HG03108 (cell line): ENCODE measurements around the gene GLE1.
A peak's percentile ranks its signal among the peaks of the same experiment; 100 is the strongest.
"Not testable (repeated sequence)": the region's sequence is repeated elsewhere in the genome, so short reads cannot be mapped to it uniquely, and the experiment has no call there.

Experiments used
- ATAC-seq: cut with Tn5 transposase; IDR thresholded peaks from one replicate; pipeline ENCODE4 v1.9.1; 2021; ENCODE audit warnings: moderate library complexity; ENCODE audit not compliant: unreplicated experiment

The GLE1 gene

DNA sequence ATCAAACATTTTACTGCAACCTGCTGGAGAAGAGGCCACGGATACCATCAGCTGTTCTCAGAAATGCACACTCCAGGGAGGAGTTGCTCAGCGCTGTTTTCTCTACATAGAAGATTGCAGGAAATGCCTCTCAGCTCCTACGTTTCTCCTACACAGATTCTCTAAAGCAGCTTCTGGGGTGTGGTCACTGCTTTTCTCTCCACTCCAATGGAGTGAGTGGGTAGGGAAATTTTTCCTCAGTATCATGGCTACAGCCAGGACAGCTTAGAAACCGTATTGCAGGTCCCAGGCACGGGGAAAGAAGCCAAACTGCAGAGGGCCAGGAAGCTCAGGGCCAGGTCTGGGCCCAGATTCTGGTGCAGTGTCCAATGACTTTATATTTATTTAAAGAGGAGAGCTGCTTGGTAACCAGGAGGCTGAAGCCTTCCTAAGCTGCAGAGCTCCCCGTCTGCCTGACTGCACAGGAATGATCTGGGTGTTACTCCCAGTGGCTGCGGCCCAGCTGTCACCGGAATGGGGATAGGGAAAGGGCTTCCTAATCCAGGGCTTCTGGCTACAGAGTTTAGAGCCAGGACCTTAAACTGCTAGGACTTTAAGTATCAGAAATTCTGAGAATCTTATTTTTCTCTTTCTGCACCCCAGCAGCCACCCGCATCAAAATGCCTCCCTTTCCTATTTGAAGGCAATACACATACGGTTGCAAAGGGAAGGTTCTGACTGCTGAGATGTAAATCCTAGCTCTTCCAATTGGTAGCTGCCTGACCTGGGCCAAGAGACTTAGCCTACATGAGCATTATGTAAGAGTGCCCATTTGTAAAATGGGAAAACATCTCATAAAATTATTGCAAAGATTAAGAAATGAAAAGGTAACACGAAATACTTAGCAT lies 46.5 kb downstream of the GLE1 start:
- no peak for ATAC-seq

DNA sequence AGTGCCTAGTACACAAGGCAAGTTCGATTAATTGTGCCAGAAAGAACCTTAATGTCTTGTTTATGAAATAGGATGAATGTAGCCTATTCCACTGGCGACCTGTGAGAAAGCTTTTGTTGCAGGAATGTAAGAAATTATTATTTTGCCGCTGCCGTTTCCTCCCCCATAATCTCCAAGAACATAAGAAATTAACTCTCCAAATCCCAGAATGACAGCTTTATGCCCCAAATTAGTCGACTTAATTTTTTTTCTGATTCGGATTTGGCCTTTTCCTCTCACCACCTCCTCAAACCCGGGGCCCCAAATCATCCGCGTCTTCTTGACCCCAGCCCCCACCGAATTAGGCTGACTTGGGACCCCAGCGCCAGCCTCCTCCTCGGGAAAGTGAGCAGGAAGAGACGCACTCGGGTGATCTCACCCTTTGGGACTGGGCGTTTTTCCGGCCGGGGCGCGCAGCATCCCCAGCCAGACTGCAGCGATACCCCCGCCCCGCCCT lies 47.2 kb downstream of the GLE1 start:
- peak; percentile 28 for ATAC-seq

DNA sequence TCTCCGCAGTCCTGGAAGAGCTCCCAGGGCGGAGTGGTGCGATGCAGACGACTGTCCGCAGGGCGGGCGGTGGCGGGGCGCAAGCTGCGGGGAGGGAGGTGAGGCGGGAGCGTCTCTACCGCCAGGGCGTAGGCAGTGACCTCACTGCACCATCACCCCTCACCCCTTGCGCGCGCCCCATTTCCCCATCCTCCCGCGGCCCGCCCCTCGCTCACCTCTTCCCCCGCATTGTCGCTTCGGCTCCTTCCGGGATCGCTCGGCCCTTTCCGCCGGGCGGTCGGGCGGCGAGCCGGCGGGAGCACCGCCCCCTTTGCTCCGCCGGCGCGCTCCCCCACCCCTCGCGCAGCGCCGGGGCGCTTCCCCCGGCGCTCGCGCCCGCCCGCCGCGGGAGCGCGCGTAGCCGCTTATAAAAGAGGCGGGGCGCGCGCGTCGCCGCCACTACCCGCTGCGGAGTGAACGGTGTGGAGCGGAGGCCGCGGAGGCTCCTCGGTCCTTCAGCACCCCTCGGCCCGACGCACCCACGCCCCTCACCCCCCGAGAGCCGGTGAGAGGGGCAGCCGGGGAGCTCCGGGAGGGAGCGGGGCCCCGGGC lies 47.7 kb downstream of the GLE1 start, which contains the start of gene SPTAN1:
TSS of gene SPTAN1 (plus strand) at position 435 of the 591 bp plus-strand sequence. CDS start 14,154 bp downstream, outside the sequence.
- peak; percentile 71 for ATAC-seq

DNA sequence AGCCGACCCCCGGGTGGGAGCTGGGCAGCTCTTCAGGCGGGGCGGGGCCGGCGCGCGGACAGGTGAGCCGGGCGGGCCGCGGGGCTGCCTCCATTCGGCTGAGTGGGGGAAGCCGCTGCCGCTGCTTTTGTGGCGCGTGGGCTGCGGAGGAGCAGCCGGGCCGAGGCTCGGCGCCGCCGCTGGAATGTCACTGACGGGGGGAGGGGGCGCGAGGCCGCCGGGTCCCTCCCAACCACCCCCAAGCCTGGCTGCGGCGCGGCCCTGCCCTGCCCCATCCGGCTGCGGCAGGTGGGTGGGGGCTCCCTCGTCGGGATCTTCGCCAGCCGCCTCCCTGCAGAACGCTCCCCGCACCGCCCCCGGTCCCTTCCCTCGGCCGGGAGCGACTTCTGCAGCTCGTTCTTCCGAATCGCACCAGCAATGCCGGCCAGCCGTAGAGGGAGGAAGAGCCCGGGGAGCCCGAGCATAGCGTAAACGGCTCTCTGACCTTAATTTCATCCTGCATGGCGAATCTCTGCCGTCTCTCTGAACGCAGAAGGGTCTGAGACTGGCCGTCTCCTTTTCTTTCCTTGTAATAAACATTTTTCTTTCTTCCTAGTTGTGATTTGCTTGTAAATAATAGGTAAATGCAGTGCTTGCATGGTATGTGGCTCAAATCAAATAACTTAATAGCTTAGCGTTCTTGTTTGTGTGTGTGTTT lies 48.4 kb downstream of the GLE1 start:
- peak; percentile 28 for ATAC-seq

DNA sequence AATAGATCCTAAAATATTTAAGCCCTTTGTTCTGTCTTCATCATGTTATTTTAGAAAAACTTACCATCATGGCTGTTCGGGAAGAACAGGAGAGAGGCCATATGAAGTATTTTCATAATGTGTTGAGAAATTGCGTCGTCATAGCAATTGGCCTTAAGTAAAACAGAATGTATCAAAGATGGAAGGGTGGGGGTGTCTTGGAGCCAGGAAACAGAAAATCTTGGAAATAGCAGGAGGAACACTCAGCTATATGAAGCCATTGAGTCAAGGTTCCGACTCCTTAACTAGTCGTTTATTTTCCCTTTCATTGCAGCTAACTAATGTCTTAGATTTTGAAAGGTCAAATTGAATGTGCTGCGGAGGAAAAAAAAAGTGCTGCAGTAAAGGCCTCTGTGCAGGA lies 49.2 kb downstream of the GLE1 start:
- ATAC-seq = no peak

DNA sequence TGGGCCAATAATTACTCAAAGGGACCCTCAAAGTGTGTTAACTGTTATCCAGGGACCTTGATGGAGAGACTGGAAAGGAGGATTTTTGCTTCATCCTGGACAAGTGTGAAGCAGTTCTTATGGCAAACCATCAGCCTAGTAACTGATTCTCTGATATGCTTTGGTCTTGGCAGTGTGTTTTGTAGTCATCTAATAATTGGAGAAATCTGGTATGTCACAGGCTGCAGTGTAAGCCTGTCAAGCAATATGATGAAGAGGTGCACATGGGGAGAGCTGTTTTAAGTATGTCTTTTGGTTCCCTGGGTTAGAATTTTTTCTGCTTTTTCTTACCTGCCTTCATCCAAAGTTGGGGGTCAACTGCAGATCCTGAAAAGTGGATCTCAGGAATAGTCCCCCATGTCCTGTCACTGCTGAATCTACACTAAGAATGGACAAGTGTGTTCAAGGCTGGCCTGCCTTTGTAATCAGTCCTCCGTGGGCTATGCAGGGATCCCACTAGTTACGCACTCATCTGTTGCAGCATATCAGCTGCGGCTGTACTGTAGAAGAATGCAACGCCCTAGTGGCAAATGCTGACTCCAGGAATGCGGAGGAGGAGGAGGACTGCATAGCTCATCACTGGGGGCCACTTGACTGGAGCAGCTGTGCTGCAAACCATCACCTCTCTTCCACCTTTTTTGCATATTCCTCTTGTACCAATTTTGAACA lies 49.8 kb downstream of the GLE1 start:
- ATAC-seq = no peak

DNA sequence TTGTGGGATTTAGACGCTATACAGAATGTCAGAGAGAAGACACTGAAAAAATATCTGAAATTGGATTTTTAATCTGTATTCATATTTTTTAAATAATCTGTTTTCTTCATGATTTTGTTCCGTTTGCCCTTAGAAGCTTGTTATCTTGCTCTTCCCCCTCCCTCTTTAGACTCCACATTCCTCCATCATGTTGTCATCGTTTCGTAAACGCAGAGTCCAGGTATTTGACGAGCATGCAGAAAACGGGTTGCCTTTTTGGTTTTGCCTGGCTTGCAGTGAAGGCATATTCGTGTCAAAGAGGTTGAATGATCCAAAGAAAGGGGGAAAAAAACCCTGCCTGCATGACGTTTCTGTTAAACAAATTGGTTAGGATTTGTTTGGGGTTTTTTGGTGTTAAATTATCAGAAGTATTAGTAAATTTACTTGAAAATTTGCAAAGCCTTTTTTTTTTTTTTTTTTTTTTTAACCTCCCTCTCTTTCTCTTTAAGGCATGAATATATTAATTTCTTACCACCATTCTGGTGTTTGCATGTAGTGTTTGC lies 50.7 kb downstream of the GLE1 start:
- no peak for ATAC-seq

DNA sequence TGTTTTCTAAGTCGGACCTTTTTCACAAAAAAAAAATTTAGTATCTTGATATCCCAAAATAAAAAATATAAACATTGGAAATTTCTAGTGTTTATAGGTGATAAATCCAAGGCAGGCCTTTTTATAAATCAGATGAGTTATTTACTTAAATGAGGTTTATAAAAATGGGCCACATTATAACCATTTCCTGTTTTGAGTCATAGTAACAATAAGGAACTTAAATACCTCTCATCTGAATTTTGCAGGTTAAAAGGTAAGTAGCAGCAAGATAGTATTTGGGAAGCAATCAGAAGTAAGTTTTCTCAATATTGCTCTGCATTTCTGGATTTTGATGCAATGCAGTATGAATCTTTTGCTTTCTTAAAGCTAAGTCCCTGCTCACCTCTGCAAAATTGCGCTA lies 51.8 kb downstream of the GLE1 start:
- ATAC-seq = no peak

DNA sequence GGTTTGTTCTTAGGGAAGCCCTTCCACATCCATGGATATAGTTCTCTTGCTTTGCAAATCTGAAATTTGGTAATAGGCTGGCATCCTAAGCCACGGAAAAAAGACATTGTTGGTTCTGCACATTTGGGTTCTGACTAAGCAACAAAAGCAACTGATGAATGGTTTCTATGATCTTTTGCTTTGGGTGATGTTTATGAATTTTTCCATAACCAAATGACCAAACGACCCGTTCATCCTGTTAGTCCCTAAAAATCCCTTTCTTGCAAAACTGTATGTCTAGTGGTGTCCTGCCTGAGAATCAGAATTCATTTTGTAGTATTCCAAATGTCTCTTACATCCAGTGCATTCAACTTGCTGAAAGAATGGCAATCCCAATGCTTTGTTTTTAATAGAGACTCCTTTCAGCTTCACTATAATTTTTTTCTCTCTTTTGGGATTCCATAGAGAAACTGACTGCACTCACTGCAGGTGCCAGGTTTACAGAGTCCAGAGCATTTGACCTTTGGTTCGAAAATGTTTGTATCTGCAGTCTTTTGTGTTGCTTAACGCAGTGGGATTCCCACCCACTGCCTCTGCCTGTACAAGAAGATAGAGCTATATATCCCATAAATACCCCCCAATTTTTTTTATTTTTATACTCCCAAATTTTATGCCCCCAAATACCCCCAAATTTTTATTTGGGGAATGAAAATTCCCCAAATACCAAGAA lies 52.6 kb downstream of the GLE1 start:
- no peak for ATAC-seq

DNA sequence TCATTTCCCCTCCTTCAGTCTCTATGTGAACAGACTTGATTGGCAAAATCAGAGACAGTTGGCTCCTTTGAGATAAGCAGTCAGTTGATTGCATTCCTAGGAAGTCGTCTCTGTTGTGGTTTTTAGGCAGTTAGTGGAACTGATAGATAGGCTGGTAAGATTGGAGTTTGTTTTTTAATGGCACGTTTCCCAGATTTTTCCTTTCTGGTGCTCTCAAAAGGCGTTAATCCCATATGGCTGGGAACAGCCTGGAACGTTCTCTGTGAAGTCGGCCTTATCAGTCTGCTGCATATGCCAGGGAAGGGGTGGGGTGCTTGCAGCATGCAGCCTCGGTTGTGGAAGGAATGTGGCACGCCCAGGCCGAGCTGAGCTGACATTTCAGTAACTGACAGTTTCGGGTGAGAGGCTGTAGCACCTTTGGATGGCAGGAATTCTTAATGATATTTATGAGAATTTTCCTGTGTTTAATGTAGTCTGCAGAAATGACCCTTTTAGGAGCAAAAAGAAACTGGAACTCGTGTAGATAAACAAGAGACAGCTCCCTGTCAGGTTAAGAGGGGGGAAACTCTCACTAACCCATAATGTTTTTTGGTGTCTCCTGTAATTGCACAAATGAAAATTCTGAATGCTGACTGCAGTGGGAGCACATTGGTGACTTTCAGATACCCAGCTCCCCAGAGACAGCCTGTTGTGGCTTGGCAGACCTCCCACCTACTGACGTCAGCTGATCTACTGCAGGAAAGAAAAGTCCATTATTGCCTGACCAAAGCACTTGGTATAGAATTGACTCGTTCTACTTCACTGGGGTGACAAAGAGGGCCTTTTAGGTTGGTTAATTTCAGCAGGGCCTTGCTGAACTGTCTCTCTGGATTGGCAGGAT lies 54.2 kb downstream of the GLE1 start:
- peak; percentile 76 for ATAC-seq

DNA sequence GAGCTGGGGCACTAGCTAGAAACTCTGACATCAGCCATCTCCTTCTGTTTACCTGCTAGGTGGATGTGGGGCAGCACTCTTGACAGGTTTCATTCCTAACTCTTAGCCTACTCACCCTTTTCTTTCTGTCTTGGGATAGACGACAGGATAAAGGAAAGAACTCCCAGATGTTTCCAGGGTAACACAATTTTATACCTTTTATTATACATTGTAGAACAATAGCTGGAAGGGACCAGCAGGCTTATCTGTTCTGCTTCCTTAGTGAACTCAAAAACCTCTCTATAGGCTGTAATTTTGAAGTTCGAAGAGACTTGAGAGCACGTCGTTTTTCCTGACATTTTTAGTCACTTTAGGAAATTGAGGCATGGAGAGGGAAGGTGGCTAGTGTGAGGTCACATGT lies 61.1 kb downstream of the GLE1 start:
- ATAC-seq = no peak

DNA sequence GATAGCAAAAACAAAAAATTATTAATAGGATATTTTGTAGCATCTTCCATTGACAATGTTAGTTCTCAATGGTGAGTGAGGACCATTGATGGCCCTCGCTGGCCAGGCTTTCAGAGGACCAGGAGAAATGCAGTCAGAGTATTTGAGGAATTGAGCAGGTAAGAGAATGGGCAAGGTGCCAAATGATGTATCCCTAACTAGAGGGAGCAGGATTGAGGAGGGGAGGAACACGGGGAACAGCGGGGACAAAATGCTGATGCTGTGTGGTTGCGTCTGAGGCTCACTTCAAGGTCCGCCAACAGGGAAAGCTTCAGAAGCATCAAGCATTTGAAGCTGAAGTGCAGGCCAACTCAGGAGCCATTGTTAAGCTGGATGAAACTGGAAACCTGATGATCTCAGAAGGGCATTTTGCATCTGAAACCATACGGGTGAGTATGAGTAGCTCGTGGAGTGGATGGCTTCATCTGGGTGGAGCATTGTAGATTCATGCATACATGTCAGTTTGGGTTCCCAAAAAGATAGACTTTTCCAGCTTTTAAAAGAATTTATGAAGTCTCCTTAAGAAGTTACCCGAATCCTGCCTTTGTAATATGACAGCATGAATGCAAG lies 64.1 kb downstream of the GLE1 start:
- no peak for ATAC-seq

DNA sequence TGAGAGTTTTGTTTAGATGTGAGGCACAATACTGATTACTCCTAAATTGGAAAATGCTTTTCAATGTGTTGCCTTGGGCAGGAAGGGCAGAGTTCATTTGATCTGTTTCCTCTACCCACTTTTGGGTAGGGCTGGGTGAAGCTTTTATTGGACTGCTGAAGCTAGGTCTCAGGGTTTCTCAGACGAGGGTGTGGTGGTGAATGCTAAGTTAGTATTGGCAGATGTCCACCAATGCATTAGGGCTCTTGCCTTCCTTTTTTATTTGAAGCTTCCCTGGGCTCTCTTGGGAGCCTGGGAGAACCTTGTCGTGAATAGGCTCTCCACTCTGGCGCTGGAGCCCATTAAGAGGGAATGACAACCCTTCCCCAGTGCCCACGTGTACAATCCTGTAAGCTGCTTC lies 71.0 kb downstream of the GLE1 start:
- no peak for ATAC-seq

DNA sequence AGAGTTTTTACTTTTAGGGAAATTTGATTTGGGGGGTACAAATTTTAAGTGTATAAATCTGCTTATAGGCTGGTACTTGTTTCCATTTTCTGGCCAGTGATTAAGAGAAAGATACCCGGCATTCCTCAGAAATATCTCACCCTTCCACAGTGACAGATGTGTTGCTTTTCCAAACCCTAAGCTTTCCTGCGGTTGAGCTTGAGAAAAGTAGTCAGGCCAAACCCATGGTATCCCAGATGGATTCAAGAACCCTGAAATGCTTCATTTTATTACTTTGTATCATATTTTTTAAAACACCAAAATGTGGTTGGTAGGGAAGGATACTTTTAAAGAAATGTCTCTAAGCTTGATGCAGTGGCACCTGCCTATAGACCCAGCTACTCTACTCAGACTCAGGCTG lies 71.4 kb downstream of the GLE1 start:
- ATAC-seq = no peak

DNA sequence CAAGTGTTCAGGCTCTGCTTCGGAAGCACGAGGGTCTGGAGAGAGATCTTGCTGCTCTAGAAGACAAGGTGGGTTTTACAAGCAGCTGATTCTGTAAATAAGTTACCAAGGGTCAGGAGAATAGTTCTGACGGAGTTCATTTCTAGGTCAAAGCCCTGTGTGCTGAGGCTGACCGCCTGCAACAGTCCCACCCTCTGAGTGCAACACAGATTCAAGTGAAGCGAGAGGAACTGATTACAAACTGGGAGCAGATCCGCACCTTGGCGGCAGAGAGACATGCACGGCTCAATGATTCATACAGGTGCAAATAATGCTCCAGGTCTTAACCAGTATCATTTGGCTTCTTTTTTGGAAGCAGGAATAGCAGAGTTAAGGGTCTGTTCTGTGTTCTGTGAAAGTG lies 72.7 kb downstream of the GLE1 start:
- no peak for ATAC-seq

DNA sequence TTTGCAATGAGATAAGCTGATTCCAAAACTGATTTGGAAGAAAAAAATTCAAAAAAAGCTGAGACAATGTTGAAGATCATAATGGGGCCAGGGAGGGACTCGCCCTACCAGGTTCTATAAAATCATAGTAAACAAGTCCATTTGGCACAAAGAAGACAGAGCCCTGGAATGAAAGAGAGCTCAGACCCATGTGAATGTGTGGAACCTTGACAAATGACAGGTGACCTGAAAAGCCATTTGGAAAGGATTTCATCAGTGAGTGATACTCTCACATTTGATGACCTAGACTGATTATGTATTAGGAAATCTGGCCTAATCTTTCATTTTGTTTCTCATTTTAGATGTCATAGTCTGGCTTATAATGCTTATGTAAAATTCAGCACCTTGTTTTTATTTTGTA lies 74.7 kb downstream of the GLE1 start:
- no peak for ATAC-seq

DNA sequence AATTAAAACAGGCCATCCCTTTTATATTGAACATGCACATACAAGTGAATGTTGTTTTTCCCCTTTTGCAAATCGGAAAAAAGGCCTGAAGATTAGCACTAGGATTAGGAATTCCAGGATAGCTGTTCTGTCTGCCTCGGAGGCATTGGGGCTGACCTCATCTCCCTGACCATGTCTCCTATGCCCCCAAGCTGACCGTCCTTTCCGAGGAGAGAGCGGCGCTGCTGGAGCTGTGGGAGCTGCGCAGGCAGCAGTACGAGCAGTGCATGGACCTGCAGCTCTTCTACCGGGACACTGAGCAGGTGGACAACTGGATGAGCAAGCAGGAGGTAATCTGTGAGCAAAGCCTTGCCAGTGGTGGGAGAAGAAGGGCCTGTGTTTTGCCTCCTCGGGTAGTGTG lies 76.2 kb downstream of the GLE1 start:
- ATAC-seq = no peak

DNA sequence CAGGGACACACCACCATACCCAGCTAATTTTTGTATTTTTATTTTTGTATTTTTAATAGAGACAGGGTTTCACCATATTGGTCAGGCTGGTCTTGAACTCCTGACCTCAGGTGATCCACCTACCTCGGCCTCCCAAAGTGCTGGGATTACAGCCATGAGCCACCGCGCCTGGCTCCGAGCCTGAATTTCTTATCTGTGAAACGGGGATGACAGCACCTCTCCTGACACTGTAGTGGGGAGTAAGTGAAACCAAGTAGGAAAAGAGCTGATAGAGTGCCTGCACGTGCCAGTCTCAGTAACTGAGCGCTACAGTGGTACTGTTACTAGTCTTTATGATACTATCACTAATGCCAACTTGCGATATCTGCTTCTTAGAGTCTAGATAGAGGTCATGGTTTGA lies 80.6 kb downstream of the GLE1 start:
- not testable (repeated sequence) for ATAC-seq

DNA sequence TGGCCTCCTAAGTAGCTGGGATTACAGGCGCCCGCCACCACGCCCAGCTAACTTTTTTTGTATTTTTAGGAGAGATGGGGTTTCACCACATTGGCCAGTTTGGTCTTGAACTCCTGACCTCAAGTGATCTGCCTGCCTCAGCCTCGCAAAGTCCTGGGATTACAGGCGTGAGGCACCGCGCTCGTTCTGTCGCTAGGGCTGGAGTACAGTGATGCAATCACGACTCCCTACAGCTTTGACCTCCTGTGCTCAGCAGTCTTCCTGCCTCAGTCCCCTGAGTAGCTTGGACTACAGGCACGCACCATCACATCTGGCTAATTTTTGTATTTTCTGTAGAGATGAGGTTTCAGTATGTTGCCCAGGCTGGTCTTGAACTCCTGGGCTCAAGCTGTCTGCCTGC lies 82.4 kb downstream of the GLE1 start:
- ATAC-seq = not testable (repeated sequence)
